ENCODE measurements around the gene PIRT. TPM values are rescaled to one million over a fixed set of nuclear protein-coding genes. Genes with fewer than 3 reads are reported as not detected.

Gene PIRT
- total RNA-seq, 4 donors from 2014 or later: 0.68 to 0.91 TPM; not detected in 2

GRCh38 chr17:10802496-10803284 lies 35.2 kb downstream of the PIRT start:
- H3K27me3 ChIP-seq: no peaks in the 10 kb centered on the region
- no peaks in the 10 kb centered on the region for H3K36me3 ChIP-seq
- no peak overlapping the region for H3K4me3 ChIP-seq
- no peak for DNase-seq (ENCODE audit: low spot score in 2 of 2)
- peaks cover 36% of the 10 kb centered on the region for H3K4me1 ChIP-seq
- no peak for TF ChIP-seq CTCF (IDR thresholded peaks at IDR 0.05)
- no peak for TF ChIP-seq POLR2AphosphoS5 (IDR thresholded peaks at IDR 0.05)
- TF ChIP-seq POLR2A (IDR thresholded peaks at IDR 0.05): no peak
- TF ChIP-seq EP300 (IDR thresholded peaks at IDR 0.05): no peak
- 81% methylated on average over 14 of the region's 14 CpGs for WGBS
- H3K27ac ChIP-seq: no peak overlapping the region
- no peaks in the 10 kb centered on the region for H3K9me3 ChIP-seq

- WGBS: 28% methylated on average over 7 of the region's 7 CpGs
- no peak overlapping the region for H3K4me3 ChIP-seq
- peak overlapping the region; percentile 67 for H3K27ac ChIP-seq
- H3K4me1 ChIP-seq: peaks cover 46% of the 10 kb centered on the region
- no peaks in the 10 kb centered on the region for H3K36me3 ChIP-seq
- TF ChIP-seq POLR2AphosphoS5 (IDR thresholded peaks at IDR 0.05) (peak in 1 of 3 donors; percentile 36), CTCF (IDR thresholded peaks at IDR 0.05) (no peak), POLR2A (IDR thresholded peaks at IDR 0.05) (no peak)
- no peaks in the 10 kb centered on the region for H3K9me3 ChIP-seq
- DNase-seq (ENCODE audit: low spot score in 2 of 2): peak in 1 of 2 donors; percentile 34
- H3K27me3 ChIP-seq: no peaks in the 10 kb centered on the region
Observed at GRCh38 chr17:10799407-10799806, 38.5 kb downstream of the PIRT start.

DNA sequence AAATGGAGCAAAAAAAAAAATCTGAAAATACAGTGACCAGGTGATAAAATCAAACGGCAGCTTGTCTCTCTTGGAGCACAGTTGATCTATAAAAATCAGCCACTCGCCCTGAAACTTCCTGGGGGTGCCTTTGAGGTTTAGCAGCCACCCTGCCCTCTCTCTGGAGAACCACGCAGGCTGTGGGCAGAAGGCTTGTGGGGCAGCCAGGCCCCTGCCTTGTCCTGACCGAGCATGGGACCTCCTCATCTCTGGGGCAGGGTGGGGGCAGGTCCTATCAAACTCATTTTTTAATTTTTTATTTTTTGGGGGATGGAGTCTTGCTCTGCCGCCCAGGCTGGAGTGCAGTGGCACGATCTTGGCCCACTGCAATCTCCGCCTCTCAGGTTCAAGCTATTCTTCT lies 39.0 kb downstream of the PIRT start:
- H3K27ac ChIP-seq: peak overlapping the region; percentile 67
- peak in 1 of 2 donors; percentile 64 for DNase-seq (ENCODE audit: low spot score in 2 of 2)
- no peaks in the 10 kb centered on the region for H3K9me3 ChIP-seq
- H3K4me1 ChIP-seq: peaks cover 44% of the 10 kb centered on the region
- H3K4me3 ChIP-seq: no peak overlapping the region
- 48% methylated on average over 7 of the region's 7 CpGs for WGBS
- no peaks in the 10 kb centered on the region for H3K27me3 ChIP-seq
- TF ChIP-seq CTCF (IDR thresholded peaks at IDR 0.05) (no peak), EP300 (IDR thresholded peaks at IDR 0.05) (no peak), POLR2AphosphoS5 (IDR thresholded peaks at IDR 0.05) (no peak)
- no peaks in the 10 kb centered on the region for H3K36me3 ChIP-seq

GRCh38 chr17:10798332-10798749 lies 39.5 kb downstream of the PIRT start:
- Histone ChIP-seq H3K9me3 (no peaks in the 10 kb centered on the region), H3K4me1 (peaks cover 44% of the 10 kb centered on the region), H3K27me3 (no peaks in the 10 kb centered on the region), H3K36me3 (no peaks in the 10 kb centered on the region), H3K4me3 (peak overlapping the region; percentile 14), H3K27ac (peak overlapping the region; percentile 67)
- 24% methylated on average over 3 of the region's 3 CpGs for WGBS
- peak in 1 of 2 donors; percentile 66 for DNase-seq (ENCODE audit: low spot score in 2 of 2)
- TF ChIP-seq POLR2AphosphoS5 (IDR thresholded peaks at IDR 0.05) (no peak), CTCF (IDR thresholded peaks at IDR 0.05) (no peak), EP300 (IDR thresholded peaks at IDR 0.05) (no peak), POLR2A (IDR thresholded peaks at IDR 0.05) (no peak)

- Histone ChIP-seq H3K36me3 (no peaks in the 10 kb centered on the region), H3K27ac (peak overlapping the region; percentile 67), H3K9me3 (no peaks in the 10 kb centered on the region), H3K4me1 (peaks cover 48% of the 10 kb centered on the region), H3K4me3 (peak overlapping the region; percentile 14), H3K27me3 (no peaks in the 10 kb centered on the region)
- DNase-seq (ENCODE audit: low spot score in 2 of 2): peak in 1 of 2 donors; percentile 62
- TF ChIP-seq CTCF (IDR thresholded peaks at IDR 0.05): no peak
- 39% methylated on average over 11 of the region's 11 CpGs for WGBS
Observed at GRCh38 chr17:10797476-10798328, 40.2 kb downstream of the PIRT start.
